ENCODE results near the gene WNT2B.

Gene WNT2B

GRCh38 chr1:112530832-112531231 is 22.1 kb downstream of the WNT2B start:
- no peak for DNase-seq

- no peak for DNase-seq
These were observed 23.3 kb downstream of the WNT2B start for GRCh38 chr1:112532064-112532463.

- no peak for DNase-seq
These were observed 24.3 kb downstream of the WNT2B start for GRCh38 chr1:112533029-112533428.

DNA sequence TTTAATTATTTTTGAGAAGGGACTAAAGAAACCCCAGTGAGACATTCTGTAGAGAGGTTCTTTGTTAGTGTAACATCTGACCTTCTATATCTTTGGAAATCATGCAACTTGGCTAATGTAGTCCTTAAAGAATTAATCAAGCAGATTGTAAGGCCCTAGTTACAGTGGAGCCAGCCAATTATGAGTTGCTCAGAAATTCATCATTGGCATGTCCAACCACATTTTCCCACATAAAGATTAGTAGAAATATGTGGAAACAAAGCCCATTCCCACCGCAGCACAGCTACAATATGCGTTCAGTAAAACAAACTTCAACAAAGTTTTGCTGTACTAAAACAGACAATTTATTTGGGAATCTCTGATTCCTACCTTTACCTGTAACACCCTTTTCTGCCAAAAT is 27.8 kb downstream of the WNT2B start:
- DNase-seq: no peak

- no peak for DNase-seq
These were observed 28.7 kb downstream of the WNT2B start for GRCh38 chr1:112537456-112537855.

DNA sequence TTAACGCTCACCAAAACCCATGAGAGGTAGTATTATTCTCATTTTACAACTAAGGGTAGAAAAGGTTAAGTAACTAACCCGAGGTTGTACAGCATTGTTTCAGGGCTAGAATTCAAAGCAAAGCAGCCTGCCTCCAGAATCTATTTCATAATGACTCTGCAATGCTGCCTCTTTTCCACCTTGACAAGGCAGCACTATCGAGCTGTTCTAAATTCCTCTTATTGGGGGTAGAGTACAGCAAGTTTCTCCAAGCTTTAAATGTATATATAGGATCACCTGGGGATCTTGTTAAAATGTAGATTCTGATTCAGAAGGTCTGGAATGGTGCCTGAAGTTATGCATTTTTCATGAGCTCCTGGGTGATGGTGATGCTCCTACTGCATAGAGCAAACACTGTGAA is 30.1 kb downstream of the WNT2B start:
- no peak for DNase-seq

GRCh38 chr1:112540226-112540794 is 31.5 kb downstream of the WNT2B start:
- DNase-seq: no peak

GRCh38 chr1:112541299-112541698 is 32.5 kb downstream of the WNT2B start:
- no peak for DNase-seq

DNA sequence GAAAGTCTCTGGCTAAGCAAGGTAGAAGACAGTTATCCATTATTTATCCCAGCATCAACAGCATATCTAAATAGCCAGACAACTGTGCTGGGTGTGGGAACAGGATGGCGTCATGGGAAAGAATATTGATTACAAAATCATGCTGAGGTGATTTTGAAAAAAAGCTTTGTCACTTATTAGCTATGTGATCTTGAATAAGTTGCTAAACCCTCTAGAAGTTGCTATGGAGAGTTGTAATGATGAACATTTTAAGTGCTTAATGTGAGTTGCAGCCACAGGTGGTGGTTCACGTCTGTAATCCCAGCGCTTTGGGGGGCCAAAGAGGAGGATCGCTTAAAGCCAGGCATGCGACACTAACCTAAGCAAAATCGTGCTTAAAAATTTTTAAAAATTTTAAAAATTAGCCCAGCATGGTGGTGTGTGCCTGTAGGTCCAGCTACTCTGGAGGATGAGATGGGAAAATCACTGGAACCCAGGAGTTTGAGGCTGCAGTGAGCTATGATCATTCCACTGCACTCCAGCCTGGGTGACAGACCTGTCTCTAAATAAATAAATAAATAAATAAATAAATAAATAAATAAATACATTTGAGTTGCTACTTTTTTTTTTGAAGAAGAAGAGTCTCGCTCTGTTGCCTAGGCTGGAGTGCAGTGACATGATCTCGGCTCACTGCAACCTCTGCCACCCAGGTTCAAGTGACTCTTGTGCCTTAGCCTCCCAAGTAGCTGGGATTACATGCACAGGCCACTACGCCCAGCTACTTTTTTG is 33.6 kb downstream of the WNT2B start:
- DNase-seq: no peak

- DNase-seq: no peak
These were observed 35.4 kb downstream of the WNT2B start for GRCh38 chr1:112544011-112544688.

GRCh38 chr1:112544751-112545150 is 36.0 kb downstream of the WNT2B start:
- DNase-seq: no peak

DNA sequence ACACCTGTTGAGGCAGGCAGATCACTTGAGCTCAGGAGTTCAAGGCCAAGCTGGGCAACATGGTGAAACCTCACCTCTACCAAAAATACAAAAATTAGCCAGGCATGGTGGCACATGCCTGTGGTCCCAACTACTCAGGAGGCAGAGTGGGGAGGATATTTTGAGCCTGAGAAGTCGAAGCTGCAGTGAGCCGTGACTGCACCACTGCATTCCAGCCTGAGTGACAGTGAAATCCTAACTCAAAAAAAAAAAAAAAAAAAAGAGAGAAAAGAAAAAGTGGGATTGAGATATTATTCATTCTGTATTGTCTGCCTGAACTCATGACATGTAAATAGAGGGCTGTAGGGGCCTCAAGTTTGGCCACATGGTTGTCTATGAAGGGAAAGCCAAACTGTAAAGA is 37.3 kb downstream of the WNT2B start:
- no peak for DNase-seq

- no peak for DNase-seq
These were observed 39.8 kb downstream of the WNT2B start for GRCh38 chr1:112548547-112548946.

DNA sequence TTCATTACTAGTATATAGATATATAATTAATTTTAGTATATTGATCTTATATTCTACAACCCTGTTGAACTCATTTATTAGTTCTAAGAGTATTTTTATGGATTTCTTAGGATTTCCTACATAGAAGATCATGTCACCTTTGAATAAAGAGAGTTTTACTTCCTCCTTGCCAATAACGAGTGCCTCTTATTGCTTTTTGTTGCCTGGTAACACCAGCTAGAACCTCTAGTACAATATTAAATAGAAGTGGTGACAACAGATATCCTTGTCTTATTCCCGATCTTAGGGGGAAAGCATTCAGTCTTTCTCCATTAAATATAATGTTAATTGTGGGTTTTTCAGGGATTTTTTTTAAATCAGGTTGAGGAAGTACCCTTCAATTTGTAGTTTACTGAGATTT is 40.8 kb downstream of the WNT2B start:
- DNase-seq: no peak

DNA sequence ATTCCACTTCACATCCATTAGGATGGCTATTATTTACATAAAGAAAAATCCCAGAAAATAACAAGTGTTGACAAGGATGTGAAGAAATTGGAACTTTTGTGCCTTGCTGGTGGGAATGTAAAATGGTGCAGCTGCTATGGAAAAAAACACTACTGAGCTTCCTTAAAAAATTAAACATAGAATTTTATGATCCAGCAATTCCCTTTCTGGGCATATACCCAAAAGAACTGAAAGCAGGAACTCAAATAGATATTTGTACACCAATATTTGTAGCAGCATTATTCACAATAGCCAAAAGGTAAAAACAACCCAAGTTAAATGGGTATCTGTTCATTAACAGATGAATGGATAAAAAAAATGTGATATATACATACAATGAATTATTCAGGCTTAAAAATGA is 45.6 kb downstream of the WNT2B start:
- DNase-seq: no peak

- no peak for DNase-seq
These were observed 48.6 kb downstream of the WNT2B start for GRCh38 chr1:112557385-112557784.

DNA sequence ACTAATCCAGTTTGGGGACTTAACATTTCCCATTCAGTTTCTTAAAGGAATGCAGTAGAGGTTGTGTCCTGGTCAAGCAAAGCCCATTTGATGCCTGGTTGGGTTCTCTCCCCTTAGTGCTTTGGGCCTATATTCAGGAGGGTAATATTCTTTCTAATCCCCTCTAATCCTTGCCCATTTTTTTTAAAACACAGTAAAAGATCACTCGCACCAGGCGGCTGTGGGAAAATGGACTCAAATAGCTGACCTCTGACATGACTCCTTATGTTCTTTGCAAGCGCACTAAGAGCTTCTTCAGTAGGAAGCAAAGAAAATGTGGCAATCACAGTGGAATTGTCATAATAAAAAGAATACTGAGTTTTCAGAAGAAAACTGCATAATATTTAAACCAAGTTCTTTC is 49.9 kb downstream of the WNT2B start:
- DNase-seq: no peak

DNA sequence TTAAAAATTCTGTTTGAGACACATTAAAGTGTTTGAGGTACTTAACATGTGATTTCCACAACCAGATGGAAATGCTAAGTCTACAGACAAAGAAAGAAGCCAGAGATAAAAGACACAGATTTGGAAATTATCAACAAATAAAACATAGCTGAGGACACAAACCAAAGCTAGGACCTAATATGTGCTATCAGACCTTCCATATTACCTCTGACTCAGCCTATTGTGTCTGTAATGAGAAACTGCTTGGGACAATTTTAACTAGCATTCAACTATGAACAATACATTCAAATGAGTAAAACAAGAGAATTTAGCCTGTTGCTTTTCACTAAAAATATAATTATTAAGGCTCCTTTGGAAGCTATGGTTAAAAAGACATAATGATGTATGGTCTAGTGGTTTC is 54.6 kb downstream of the WNT2B start:
- no peak for DNase-seq

GRCh38 chr1:112564081-112564480 is 55.3 kb downstream of the WNT2B start:
- DNase-seq: no peak

DNA sequence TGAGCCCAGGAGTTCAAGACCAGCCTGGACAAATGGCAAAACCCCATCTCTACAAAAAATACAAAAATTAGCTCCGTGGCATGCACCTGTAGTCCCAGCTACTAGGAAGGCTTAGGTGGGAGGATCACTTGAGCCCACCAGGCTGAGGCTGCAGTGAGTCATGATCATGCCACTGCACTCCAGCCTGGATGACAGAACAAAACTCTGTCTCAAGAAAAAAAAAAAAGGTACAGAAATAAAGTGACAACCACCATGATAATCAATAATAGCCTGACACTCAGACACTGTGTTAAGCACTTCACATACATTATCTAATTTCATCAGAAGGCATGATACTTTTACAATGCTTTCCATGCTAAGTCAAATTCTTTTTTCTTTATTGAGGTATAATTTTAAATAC is 57.0 kb downstream of the WNT2B start:
- DNase-seq: no peak

DNA sequence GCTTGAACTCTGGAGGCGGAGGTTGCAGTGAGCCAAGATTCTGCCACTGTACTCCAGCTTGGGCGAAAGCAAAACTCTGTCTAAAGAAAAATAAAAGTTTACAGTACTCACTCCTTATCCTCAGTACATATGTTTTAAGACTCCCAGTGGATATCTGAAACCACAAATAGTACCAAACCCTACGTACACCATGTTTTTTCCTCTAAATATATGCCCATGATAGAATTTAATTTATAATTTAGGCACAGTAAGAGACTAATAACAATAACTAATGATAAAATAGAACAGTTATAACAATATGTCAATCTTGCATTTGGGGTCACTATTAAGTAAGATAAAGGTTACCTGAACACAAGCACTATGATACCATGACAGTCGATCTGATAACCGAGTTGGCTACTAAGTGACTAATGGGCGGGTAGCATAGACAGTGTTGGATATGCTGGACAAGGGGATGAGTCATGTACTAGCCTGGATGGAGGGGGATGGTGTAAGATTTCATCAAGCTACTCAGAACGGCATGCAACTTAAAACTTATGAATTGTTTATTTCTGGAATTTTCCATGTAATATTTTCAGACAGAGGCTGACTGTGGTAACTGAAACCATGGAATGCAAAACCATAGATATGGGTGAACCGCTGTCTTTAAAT is 66.5 kb downstream of the WNT2B start:
- no peak for DNase-seq

- DNase-seq: no peak
These were observed 67.5 kb downstream of the WNT2B start for GRCh38 chr1:112576240-112576639.

Data from effector CD4-positive, alpha-beta T cell (primary cell).